ENCODE measurements around the gene DCAF8L2. TPM values are rescaled to one million over a fixed set of nuclear protein-coding genes. Genes with fewer than 3 reads are reported as not detected.

DCAF8L2 gene
- total and polyA plus RNA-seq, 2 donors (not counting 1 experiment from before 2014, with no cell fraction given) = not detected

- Histone ChIP-seq H3K9ac (ENCODE audit: insufficient read depth, low read length) (no peak overlapping the region), H3K4me1 (ENCODE audit: control insufficient read depth, extremely low read depth, insufficient read depth, low read length) (no peaks in the 10 kb centered on the region), H3K9me3 (ENCODE audit: control insufficient read depth, insufficient read depth, low read depth, low read length) (no peaks in the 10 kb centered on the region), H3K36me3 (ENCODE audit: control insufficient read depth, insufficient read depth, low read length) (no peaks in the 10 kb centered on the region), H3K27me3 (ENCODE audit: control insufficient read depth, insufficient read depth, low read length) (no peaks in the 10 kb centered on the region), H2AFZ (ENCODE audit: low read length) (no peak overlapping the region), H4K20me1 (ENCODE audit: control insufficient read depth, extremely low read depth, insufficient read depth, low read length) (no peaks in the 10 kb centered on the region), H3K4me2 (ENCODE audit: extremely low read depth, insufficient read depth, low read length) (no peak overlapping the region), H3K4me3 (replicated peaks in 1 of 4; ENCODE audit: control extremely low read depth in 1 of 4, insufficient read depth in 1 of 4, low read depth in 3 of 4, low read length in 4 of 4) (no peak overlapping the region), H3K27ac (ENCODE audit: insufficient read depth, low read length) (no peak overlapping the region), H3K79me2 (ENCODE audit: control insufficient read depth, insufficient read depth, low read length) (no peaks in the 10 kb centered on the region)
- TF ChIP-seq EZH2 (IDR thresholded peaks at IDR 0.05; ENCODE audit: low read length, missing control alignments) (no peak), CTCF (conservative IDR thresholded peaks at IDR 0.05 in 1 of 2, IDR thresholded peaks at IDR 0.05 in 1 of 2; ENCODE audit: low read depth in 1 of 2, low read length in 2 of 2) (no peak)
- no peak for DNase-seq (ENCODE audit: low read depth in 2 of 2)
These were observed 175.6 kb downstream of the DCAF8L2 start for GRCh38 chrX:27765718-27766117.

GRCh38 chrX:27767387-27767786, 177.2 kb downstream of the DCAF8L2 start:
- H4K20me1 ChIP-seq (ENCODE audit: control insufficient read depth, extremely low read depth, insufficient read depth, low read length) = no peaks in the 10 kb centered on the region
- H3K4me1 ChIP-seq (ENCODE audit: control insufficient read depth, extremely low read depth, insufficient read depth, low read length) = no peaks in the 10 kb centered on the region
- no peak overlapping the region for H3K4me3 ChIP-seq (replicated peaks in 1 of 4; ENCODE audit: control extremely low read depth in 1 of 4, insufficient read depth in 1 of 4, low read depth in 3 of 4, low read length in 4 of 4)
- TF ChIP-seq EZH2 (IDR thresholded peaks at IDR 0.05; ENCODE audit: low read length, missing control alignments) (no peak), CTCF (conservative IDR thresholded peaks at IDR 0.05 in 1 of 2, IDR thresholded peaks at IDR 0.05 in 1 of 2; ENCODE audit: low read depth in 1 of 2, low read length in 2 of 2) (no peak)
- H3K4me2 ChIP-seq (ENCODE audit: extremely low read depth, insufficient read depth, low read length) = no peak overlapping the region
- no peak overlapping the region for H2AFZ ChIP-seq (ENCODE audit: low read length)
- no peaks in the 10 kb centered on the region for H3K9me3 ChIP-seq (ENCODE audit: control insufficient read depth, insufficient read depth, low read depth, low read length)
- DNase-seq (ENCODE audit: low read depth in 2 of 2) = peak; percentile 15 to 34
- H3K27ac ChIP-seq (ENCODE audit: insufficient read depth, low read length) = no peak overlapping the region
- H3K27me3 ChIP-seq (ENCODE audit: control insufficient read depth, insufficient read depth, low read length) = no peaks in the 10 kb centered on the region
- no peaks in the 10 kb centered on the region for H3K36me3 ChIP-seq (ENCODE audit: control insufficient read depth, insufficient read depth, low read length)
- H3K9ac ChIP-seq (ENCODE audit: insufficient read depth, low read length) = no peak overlapping the region
- no peaks in the 10 kb centered on the region for H3K79me2 ChIP-seq (ENCODE audit: control insufficient read depth, insufficient read depth, low read length)

- Histone ChIP-seq H3K4me1 (ENCODE audit: control insufficient read depth, extremely low read depth, insufficient read depth, low read length) (no peaks in the 10 kb centered on the region), H3K9me3 (ENCODE audit: control insufficient read depth, insufficient read depth, low read depth, low read length) (no peaks in the 10 kb centered on the region), H2AFZ (ENCODE audit: low read length) (no peak overlapping the region), H3K4me2 (ENCODE audit: extremely low read depth, insufficient read depth, low read length) (no peak overlapping the region), H3K79me2 (ENCODE audit: control insufficient read depth, insufficient read depth, low read length) (no peaks in the 10 kb centered on the region), H3K27me3 (ENCODE audit: control insufficient read depth, insufficient read depth, low read length) (no peaks in the 10 kb centered on the region), H3K36me3 (ENCODE audit: control insufficient read depth, insufficient read depth, low read length) (no peaks in the 10 kb centered on the region), H3K9ac (ENCODE audit: insufficient read depth, low read length) (no peak overlapping the region), H4K20me1 (ENCODE audit: control insufficient read depth, extremely low read depth, insufficient read depth, low read length) (no peaks in the 10 kb centered on the region), H3K4me3 (replicated peaks in 1 of 4; ENCODE audit: control extremely low read depth in 1 of 4, insufficient read depth in 1 of 4, low read depth in 3 of 4, low read length in 4 of 4) (no peak overlapping the region), H3K27ac (ENCODE audit: insufficient read depth, low read length) (no peak overlapping the region)
- no peak for TF ChIP-seq EZH2 (IDR thresholded peaks at IDR 0.05; ENCODE audit: low read length, missing control alignments)
- no peak for TF ChIP-seq CTCF (conservative IDR thresholded peaks at IDR 0.05 in 1 of 2, IDR thresholded peaks at IDR 0.05 in 1 of 2; ENCODE audit: low read depth in 1 of 2, low read length in 2 of 2)
- no peak for DNase-seq (ENCODE audit: low read depth in 2 of 2)
These were observed 185.8 kb downstream of the DCAF8L2 start for GRCh38 chrX:27775984-27776383.

Measured in fibroblast of lung (primary cell).